GM12878 (cell line): ENCODE results near the gene SUPT7L. TPM values are rescaled to one million over a fixed set of nuclear protein-coding genes. Genes with fewer than 3 reads are reported as not detected.

Experiments
- ATAC-seq: fragments of 200-7000 bp; cut with Tn5 transposase; 3 replicates; pipeline ENCODE4 v1.9.1; 2020; ENCODE audit warnings: mild to moderate bottlenecking, moderate library complexity
- BruUV-seq: library from RNA; stranded (reverse); fragments of 400-500 nt; replicated peaks from 2 replicates; lab custom pipeline; 2021; lab: Mats Ljungman, UMichigan
- CTCF ChIA-PET: fragments of 300-600 bp; sonication (Branson Sonifier 250); formaldehyde crosslinking; extraction: SDS; loops from one replicate; lab custom pipeline; 2021; ENCODE audit warnings: inconsistent platforms; lab: Yijun Ruan, JAX
- POLR2A ChIA-PET: fragments of 350-600 bp; formaldehyde crosslinking; extraction: SDS; loops from one replicate; lab custom pipeline; 2021; ENCODE audit warnings: inconsistent platforms; lab: Charles Lee
- RAD21 ChIA-PET: fragments of 300-600 bp; sonication (Branson Sonifier 250); formaldehyde crosslinking; loops from one replicate; lab custom pipeline; 2023; ENCODE audit warnings: antibody characterized with exemption; ENCODE audit not compliant: unreplicated experiment; lab: Charles Lee
- SMC1A ChIA-PET: fragments of 300-600 bp; sonication (Branson Sonifier 250); formaldehyde crosslinking; loops from one replicate; lab custom pipeline; 2023; ENCODE audit not compliant: unreplicated experiment, uncharacterized antibody; lab: Charles Lee
- DNase-seq: peaks from one replicate; pipeline ENCODE4 v3.0.0-alpha.2; 2011; ENCODE audit warnings: low read depth, low spot score
- FAIRE-seq: peaks from 3 replicates; lab custom pipeline; 2011; peaks lifted over from hg19 to GRCh38; lab: Jason Lieb, UNC
- H2AFZ ChIP-seq: 2 replicates; pipeline ENCODE4 v1.6.0; 2011; ENCODE audit warnings: low read depth, low read length, control low read depth; ENCODE audit not compliant: control insufficient read depth
- H3K27ac ChIP-seq: 2 replicates; pipeline ENCODE4 v1.5.1; 2011; ENCODE audit warnings: control low read depth; ENCODE audit not compliant: control insufficient read depth, insufficient read depth
- H3K27me3 ChIP-seq, 2 experiments: replicated peaks in 1 of 2; 2 replicates each; pipeline versions ENCODE4 v1.6.0 to v1.6.1; 2011; ENCODE audit warnings: low read length in 1 of 2; ENCODE audit not compliant: control insufficient read depth in 2 of 2, insufficient read depth in 2 of 2
- H3K36me3 ChIP-seq, 2 experiments: 2 replicates each; pipeline ENCODE4 v1.5.1; 2011; ENCODE audit warnings: low read length in 1 of 2; ENCODE audit not compliant: control insufficient read depth in 2 of 2, insufficient read depth in 2 of 2
- H3K4me1 ChIP-seq: 2 replicates; pipeline ENCODE4 v1.6.1; 2011; ENCODE audit warnings: mild to moderate bottlenecking, low read length, moderate library complexity, mixed read lengths; ENCODE audit not compliant: control insufficient read depth, insufficient read depth
- H3K4me2 ChIP-seq: 2 replicates; pipeline ENCODE4 v1.6.0; 2011; ENCODE audit warnings: control low read depth; ENCODE audit not compliant: control insufficient read depth, insufficient read depth
- H3K4me3 ChIP-seq: fragments of 200-600 bp; sonication (generic); 2 replicates; pipeline ENCODE4 v1.5.1; 2016
- H3K79me2 ChIP-seq: 2 replicates; pipeline ENCODE4 v1.6.0; 2011; ENCODE audit warnings: low read length; ENCODE audit not compliant: control insufficient read depth, insufficient read depth
- H3K9ac ChIP-seq: 2 replicates; pipeline ENCODE4 v1.8.0; 2011; ENCODE audit warnings: low read length, control low read depth, mixed read lengths; ENCODE audit not compliant: control insufficient read depth, insufficient read depth
- H3K9me3 ChIP-seq: replicated peaks from 3 replicates; pipeline ENCODE4 v1.5.1; 2011; ENCODE audit warnings: mild to moderate bottlenecking, low read length; ENCODE audit not compliant: control insufficient read depth, insufficient read depth
- H4K20me1 ChIP-seq: 2 replicates; pipeline ENCODE4 v1.6.0; 2011; ENCODE audit not compliant: control insufficient read depth, insufficient read depth
- CBX3 ChIP-seq: fragments of 200-600 bp; sonication (generic); IDR thresholded peaks from 2 replicates; pipeline ENCODE4 v1.6.1; 2016; ENCODE audit warnings: low read depth, borderline replicate concordance
- CEBPZ ChIP-seq: fragments of 150-350 bp; IDR thresholded peaks from 2 replicates; pipeline ENCODE4 v1.6.1; 2016; ENCODE audit warnings: low read depth, low read length
- CHD2 ChIP-seq: IDR thresholded peaks from 2 replicates; pipeline ENCODE4 v1.6.1; 2011; ENCODE audit warnings: low read depth, low read length, improper control_type of control experiment, borderline replicate concordance
- HDAC6 ChIP-seq: fragments of 200-600 bp; sonication (generic); IDR thresholded peaks from one replicate; pipeline ENCODE4 v1.8.0; 2017; ENCODE audit warnings: antibody characterized with exemption; ENCODE audit not compliant: unreplicated experiment
- HDGF ChIP-seq: fragments of 450-650 bp; IDR thresholded peaks from 2 replicates; pipeline ENCODE4 v1.6.1; 2016; ENCODE audit warnings: antibody characterized with exemption
- IKZF1 ChIP-seq: fragments of 450-650 bp; conservative IDR thresholded peaks from 2 replicates; pipeline ENCODE4 v1.6.1; 2017; ENCODE audit warnings: antibody characterized with exemption, mild to moderate bottlenecking
- JUNB ChIP-seq: IDR thresholded peaks from 2 replicates; pipeline ENCODE4 v1.6.1; 2016; ENCODE audit warnings: antibody characterized with exemption, mild to moderate bottlenecking
- LARP7 ChIP-seq: fragments of 450-650 bp; IDR thresholded peaks from 2 replicates; pipeline ENCODE4 v1.6.1; 2017; ENCODE audit warnings: mild to moderate bottlenecking
- RBBP5 ChIP-seq: fragments of 200-600 bp; sonication (generic); conservative IDR thresholded peaks from 2 replicates; pipeline ENCODE4 v1.6.1; 2016
- SIN3A ChIP-seq: IDR thresholded peaks from 2 replicates; pipeline ENCODE4 v1.6.1; 2012; ENCODE audit warnings: low read depth, low read length, improper control_type of control experiment
- SKIL ChIP-seq: fragments of 450-650 bp; IDR thresholded peaks from 2 replicates; pipeline ENCODE4 v1.6.1; 2017; ENCODE audit warnings: mild to moderate bottlenecking, low read depth, inconsistent platforms; ENCODE audit not compliant: poor library complexity, severe bottlenecking
- SMC3 ChIP-seq: IDR thresholded peaks from 2 replicates; pipeline ENCODE4 v1.6.1; 2011; ENCODE audit warnings: low read length, improper control_type of control experiment, borderline replicate concordance
- SUPT20H ChIP-seq: IDR thresholded peaks from 2 replicates; pipeline ENCODE4 v1.6.1; 2011; ENCODE audit warnings: low read depth, mild to moderate bottlenecking, low read length, moderate library complexity, borderline replicate concordance; ENCODE audit not compliant: control insufficient read depth
- USF1 ChIP-seq: IDR thresholded peaks from 2 replicates; pipeline ENCODE4 v1.6.1; 2011; ENCODE audit warnings: borderline replicate concordance, low read depth, mild to moderate bottlenecking, moderate library complexity, mixed read lengths, low read length; ENCODE audit not compliant: insufficient read depth; ENCODE audit errors: extremely low read length
- ZSCAN29 ChIP-seq: fragments of 450-650 bp; IDR thresholded peaks from 2 replicates; pipeline ENCODE4 v1.6.1; 2017; ENCODE audit warnings: mild to moderate bottlenecking, moderate library complexity
- WGBS: methylation state at CpG from one replicate; pipeline ENCODE4 v1.1.6; 2016; ENCODE audit warnings: low lambda C conversion rate; ENCODE audit not compliant: insufficient replicate concordance, insufficient coverage; ENCODE audit errors: missing lambda C conversion rate; 5-methylcytosine and 5-hydroxymethylcytosine counted together
- in situ Hi-C: fragments of 300-500 bp; cut with MboI; formaldehyde crosslinking; loops from 9 replicates; pipeline ENCODE4 v1.14.3; 2018; ENCODE audit warnings: mixed read lengths
- intact Hi-C: fragments of 100-400 bp; cut with micrococcal nuclease; formaldehyde crosslinking; loops from one replicate; pipeline ENCODE4 v1.14.2; 2022; ENCODE audit not compliant: unreplicated experiment
- polyA plus RNA-seq, 11 experiments: library from polyadenylated mRNA; depleted of rRNA in 4 of 11; unstranded in 6 of 11; stranded (reverse) in 5 of 11; fragments of >200 nt; fragmentation: Nextera tagmentation in 4 of 11; fragmentation: Illumina TruSeq in 1 of 11; extraction: Ambion mirVana in 4 of 11; extraction: Trizol in 1 of 11; gene quantifications; 1 replicate in 1 of 11; 2 replicates in 10 of 11; pipeline versions ENCODE4 v1.2.1 to v1.2.3, GENCODE V29; 2011 to 2016; ENCODE audit warnings: inconsistent platforms in 2 of 11, missing spikeins in 2 of 11, low read depth in 1 of 11
- total RNA-seq, 4 experiments: library from RNA; depleted of rRNA in 3 of 4; stranded (reverse); fragments of >200 nt in 3 of 4; fragmentation: Illumina TruSeq in 1 of 4; extraction: Trizol in 1 of 4; gene quantifications; 2 replicates each; pipeline versions ENCODE4 v1.2.1 to v1.2.3, GENCODE V29; 2013 to 2021

The SUPT7L gene
- total and polyA plus RNA-seq, 10 of the 15 experiments (the other 5 are each of a cell fraction or from before 2014, with no cell fraction given): 10.2 to 43.7 (median 21.3) TPM

GRCh38 chr2:27634291-27634690, 29.1 kb downstream of the SUPT7L start:
- in situ Hi-C loops: no loop called here
- intact Hi-C loops: no loop called here
- H3K27ac ChIP-seq: no peak overlapping the region
- no TSS peak for BruUV-seq
- WGBS: 93% methylated on average over 2 of the region's 2 CpGs
- no peak overlapping the region for H2AFZ ChIP-seq
- peaks cover 5% of the 10 kb centered on the region for H3K79me2 ChIP-seq
- DNase-seq: no peak
- peaks cover 4% of the 10 kb centered on the region for H3K4me1 ChIP-seq
- no peak for ATAC-seq
- H3K36me3 ChIP-seq: peaks cover 0 to 23% of the 10 kb centered on the region in 2 experiments; a peak in 2 of 4 replicates
- no peak overlapping the region for H3K9ac ChIP-seq
- H4K20me1 ChIP-seq: no peaks in the 10 kb centered on the region
- H3K9me3 ChIP-seq: no peaks in the 10 kb centered on the region
- POLR2A ChIA-PET: no interaction called here
- SMC1A ChIA-PET: no interaction called here
- H3K4me2 ChIP-seq: no peak overlapping the region
- no peak overlapping the region for H3K4me3 ChIP-seq
- RAD21 ChIA-PET: interaction anchor here (0.6 kb wide), 1 partner anchor 1350 kb away, joined by 3 read pairs; no protein-coding TSS in a partner anchor
- FAIRE-seq: no peak
- H3K27me3 ChIP-seq: no peaks in the 10 kb centered on the region
- TF ChIP-seq CHD2 (no peak), CBX3 (no peak), RBBP5 (no peak), IKZF1 (no peak), SMC3 (no peak), HDGF (no peak), JUNB (no peak), CEBPZ (no peak), HDAC6 (no peak), SUPT20H (no peak), SKIL (no peak), SIN3A (no peak), ZSCAN29 (no peak), USF1 (no peak), LARP7 (no peak)
- CTCF ChIA-PET: interaction anchor here (2.7 kb wide), 1 partner anchor 50 kb away, joined by 10 read pairs; no protein-coding TSS in a partner anchor
